ENCODE results near the gene FEV. TPM values are rescaled to one million over a fixed set of nuclear protein-coding genes. Genes with fewer than 3 reads are reported as not detected.

FEV gene
- polyA plus RNA-seq, 1 donor from 2014 or later, result not detected

DNA sequence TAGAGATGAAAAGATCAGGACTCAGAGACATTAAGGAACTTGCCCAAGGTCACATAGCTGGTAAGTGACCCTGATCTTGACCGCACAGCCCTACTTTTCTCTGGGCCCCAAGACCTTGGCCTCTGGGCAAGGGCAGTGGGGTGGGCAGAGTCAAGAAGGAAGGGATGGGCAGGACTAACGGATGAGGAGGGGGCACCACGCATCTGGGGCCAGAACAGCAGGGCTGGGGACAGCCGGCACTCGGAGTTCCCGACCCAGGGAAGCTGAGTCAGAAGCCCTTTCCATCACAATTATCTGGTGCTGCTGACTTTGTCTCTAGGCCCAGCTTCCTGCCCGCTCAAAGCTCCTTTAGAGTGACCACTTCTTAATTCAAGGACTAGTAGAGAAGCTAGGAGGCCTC, 42.0 kb upstream of the FEV start:
- TF ChIP-seq MXI1 (conservative IDR thresholded peaks at IDR 0.05; ENCODE audit: poor library complexity, severe bottlenecking) (no peak), RAD21 (conservative IDR thresholded peaks at IDR 0.05) (no peak), EZH2 (IDR thresholded peaks at IDR 0.05; ENCODE audit: borderline replicate concordance, insufficient read depth, low read length, poor library complexity, severe bottlenecking) (no peak), SMC3 (conservative IDR thresholded peaks at IDR 0.05; ENCODE audit: poor library complexity) (no peak), EP300 (conservative IDR thresholded peaks at IDR 0.05; ENCODE audit: poor library complexity, severe bottlenecking) (no peak), POLR2AphosphoS5 (IDR thresholded peaks at IDR 0.05) (no peak), TAF1 (IDR thresholded peaks at IDR 0.05; ENCODE audit: low read depth) (no peak)
- TF ChIP-seq, protein P1, sequence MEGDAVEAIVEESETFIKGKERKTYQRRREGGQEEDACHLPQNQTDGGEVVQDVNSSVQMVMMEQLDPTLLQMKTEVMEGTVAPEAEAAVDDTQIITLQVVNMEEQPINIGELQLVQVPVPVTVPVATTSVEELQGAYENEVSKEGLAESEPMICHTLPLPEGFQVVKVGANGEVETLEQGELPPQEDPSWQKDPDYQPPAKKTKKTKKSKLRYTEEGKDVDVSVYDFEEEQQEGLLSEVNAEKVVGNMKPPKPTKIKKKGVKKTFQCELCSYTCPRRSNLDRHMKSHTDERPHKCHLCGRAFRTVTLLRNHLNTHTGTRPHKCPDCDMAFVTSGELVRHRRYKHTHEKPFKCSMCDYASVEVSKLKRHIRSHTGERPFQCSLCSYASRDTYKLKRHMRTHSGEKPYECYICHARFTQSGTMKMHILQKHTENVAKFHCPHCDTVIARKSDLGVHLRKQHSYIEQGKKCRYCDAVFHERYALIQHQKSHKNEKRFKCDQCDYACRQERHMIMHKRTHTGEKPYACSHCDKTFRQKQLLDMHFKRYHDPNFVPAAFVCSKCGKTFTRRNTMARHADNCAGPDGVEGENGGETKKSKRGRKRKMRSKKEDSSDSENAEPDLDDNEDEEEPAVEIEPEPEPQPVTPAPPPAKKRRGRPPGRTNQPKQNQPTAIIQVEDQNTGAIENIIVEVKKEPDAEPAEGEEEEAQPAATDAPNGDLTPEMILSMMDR (IDR thresholded peaks at IDR 0.05; ENCODE audit: poor library complexity, severe bottlenecking), result no peak
- TF ChIP-seq, protein P2, sequence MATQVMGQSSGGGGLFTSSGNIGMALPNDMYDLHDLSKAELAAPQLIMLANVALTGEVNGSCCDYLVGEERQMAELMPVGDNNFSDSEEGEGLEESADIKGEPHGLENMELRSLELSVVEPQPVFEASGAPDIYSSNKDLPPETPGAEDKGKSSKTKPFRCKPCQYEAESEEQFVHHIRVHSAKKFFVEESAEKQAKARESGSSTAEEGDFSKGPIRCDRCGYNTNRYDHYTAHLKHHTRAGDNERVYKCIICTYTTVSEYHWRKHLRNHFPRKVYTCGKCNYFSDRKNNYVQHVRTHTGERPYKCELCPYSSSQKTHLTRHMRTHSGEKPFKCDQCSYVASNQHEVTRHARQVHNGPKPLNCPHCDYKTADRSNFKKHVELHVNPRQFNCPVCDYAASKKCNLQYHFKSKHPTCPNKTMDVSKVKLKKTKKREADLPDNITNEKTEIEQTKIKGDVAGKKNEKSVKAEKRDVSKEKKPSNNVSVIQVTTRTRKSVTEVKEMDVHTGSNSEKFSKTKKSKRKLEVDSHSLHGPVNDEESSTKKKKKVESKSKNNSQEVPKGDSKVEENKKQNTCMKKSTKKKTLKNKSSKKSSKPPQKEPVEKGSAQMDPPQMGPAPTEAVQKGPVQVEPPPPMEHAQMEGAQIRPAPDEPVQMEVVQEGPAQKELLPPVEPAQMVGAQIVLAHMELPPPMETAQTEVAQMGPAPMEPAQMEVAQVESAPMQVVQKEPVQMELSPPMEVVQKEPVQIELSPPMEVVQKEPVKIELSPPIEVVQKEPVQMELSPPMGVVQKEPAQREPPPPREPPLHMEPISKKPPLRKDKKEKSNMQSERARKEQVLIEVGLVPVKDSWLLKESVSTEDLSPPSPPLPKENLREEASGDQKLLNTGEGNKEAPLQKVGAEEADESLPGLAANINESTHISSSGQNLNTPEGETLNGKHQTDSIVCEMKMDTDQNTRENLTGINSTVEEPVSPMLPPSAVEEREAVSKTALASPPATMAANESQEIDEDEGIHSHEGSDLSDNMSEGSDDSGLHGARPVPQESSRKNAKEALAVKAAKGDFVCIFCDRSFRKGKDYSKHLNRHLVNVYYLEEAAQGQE (IDR thresholded peaks at IDR 0.05; ENCODE audit: borderline replicate concordance), result no peak
- Histone ChIP-seq H3F3A (ENCODE audit: insufficient read depth, low read length, poor library complexity, severe bottlenecking) (no peaks in the 10 kb centered on the region), H3K27ac (ENCODE audit: low read length) (no peak overlapping the region), H3K79me2 (replicated peaks; ENCODE audit: insufficient read depth, low read length) (no peaks in the 10 kb centered on the region), H3K9ac (ENCODE audit: low read length) (no peak overlapping the region), H3K27me3 (ENCODE audit: insufficient read depth, low read depth, low read length) (no peaks in the 10 kb centered on the region), H3K9me2 (ENCODE audit: insufficient read depth, low read length) (no peaks in the 10 kb centered on the region), H3K36me3 (ENCODE audit: insufficient read depth, low read length) (no peaks in the 10 kb centered on the region), H3K9me3 (ENCODE audit: low read length) (no peaks in the 10 kb centered on the region), H4K20me1 (ENCODE audit: insufficient read depth) (no peaks in the 10 kb centered on the region), H3K4me2 (ENCODE audit: low read length) (no peak overlapping the region), H3K4me3 (ENCODE audit: low read length) (no peak overlapping the region), H2AFZ (ENCODE audit: low read depth, low read length) (no peak overlapping the region)

DNA sequence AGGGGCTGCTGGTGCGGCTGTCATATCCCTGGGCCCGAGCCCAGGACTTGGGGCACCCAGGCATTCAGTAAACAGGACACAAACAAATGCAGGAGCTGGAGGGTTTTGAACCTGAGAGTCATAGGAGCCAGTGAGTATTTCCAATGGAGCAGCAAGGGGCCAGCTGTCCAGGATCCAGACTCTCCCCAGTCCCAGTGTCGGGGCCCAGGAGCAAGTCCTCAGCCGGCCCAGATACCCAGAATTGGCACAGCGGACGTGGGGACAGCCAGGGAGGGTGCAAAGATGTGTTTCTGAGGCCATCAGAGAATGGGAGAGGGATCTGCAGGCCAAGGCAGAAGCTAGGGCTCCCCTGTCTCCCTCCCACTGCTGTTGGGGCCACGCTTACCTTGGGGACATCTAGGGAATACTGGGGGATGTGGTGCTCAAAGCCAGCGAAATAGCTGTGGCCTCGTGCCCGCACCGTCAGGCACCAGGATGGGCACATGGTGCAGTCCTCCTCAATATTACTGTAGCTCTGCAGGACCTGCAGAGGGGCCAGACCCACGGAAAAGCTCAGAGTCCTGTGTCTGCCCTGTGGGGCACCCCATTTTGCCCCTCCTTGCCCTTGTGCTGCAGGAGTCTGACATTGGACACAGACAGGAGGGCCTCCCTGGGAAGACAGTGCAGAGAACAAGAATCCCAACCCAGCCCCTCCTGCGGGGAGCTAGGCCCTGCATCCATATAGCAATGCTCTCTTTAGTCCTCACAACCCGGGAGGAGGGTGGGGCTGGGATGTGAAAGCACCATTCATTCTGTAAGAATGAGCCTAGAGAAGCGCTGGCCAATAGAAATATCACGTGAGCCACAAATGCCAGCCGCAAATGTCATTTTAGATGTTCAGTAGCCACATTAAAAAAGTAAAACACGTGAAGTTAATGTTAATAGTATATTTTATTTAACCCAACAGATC, 40.9 kb upstream of the FEV start:
- Histone ChIP-seq H3K9me3 (ENCODE audit: low read length) (no peaks in the 10 kb centered on the region), H2AFZ (ENCODE audit: low read depth, low read length) (no peak overlapping the region), H3F3A (ENCODE audit: insufficient read depth, low read length, poor library complexity, severe bottlenecking) (no peaks in the 10 kb centered on the region), H4K20me1 (ENCODE audit: insufficient read depth) (no peaks in the 10 kb centered on the region), H3K79me2 (replicated peaks; ENCODE audit: insufficient read depth, low read length) (no peaks in the 10 kb centered on the region), H3K9ac (ENCODE audit: low read length) (no peak overlapping the region), H3K36me3 (ENCODE audit: insufficient read depth, low read length) (no peaks in the 10 kb centered on the region), H3K27me3 (ENCODE audit: insufficient read depth, low read depth, low read length) (no peaks in the 10 kb centered on the region), H3K9me2 (ENCODE audit: insufficient read depth, low read length) (no peaks in the 10 kb centered on the region), H3K4me3 (ENCODE audit: low read length) (no peak overlapping the region), H3K4me2 (ENCODE audit: low read length) (no peak overlapping the region), H3K27ac (ENCODE audit: low read length) (no peak overlapping the region)
- TF ChIP-seq EZH2 (IDR thresholded peaks at IDR 0.05; ENCODE audit: borderline replicate concordance, insufficient read depth, low read length, poor library complexity, severe bottlenecking) (no peak), SMC3 (conservative IDR thresholded peaks at IDR 0.05; ENCODE audit: poor library complexity) (no peak), EP300 (conservative IDR thresholded peaks at IDR 0.05; ENCODE audit: poor library complexity, severe bottlenecking) (no peak), TAF1 (IDR thresholded peaks at IDR 0.05; ENCODE audit: low read depth) (no peak), MXI1 (conservative IDR thresholded peaks at IDR 0.05; ENCODE audit: poor library complexity, severe bottlenecking) (no peak), POLR2AphosphoS5 (IDR thresholded peaks at IDR 0.05) (no peak), RAD21 (conservative IDR thresholded peaks at IDR 0.05) (no peak)
- TF ChIP-seq, protein P2 (IDR thresholded peaks at IDR 0.05; ENCODE audit: borderline replicate concordance), result no peak
- TF ChIP-seq, protein P1 (IDR thresholded peaks at IDR 0.05; ENCODE audit: poor library complexity, severe bottlenecking), result no peak
